GM19455 (cell line): ENCODE results near the gene BANP.
"Not testable (repeated sequence)": the region's sequence is repeated elsewhere in the genome, so short reads cannot be mapped to it uniquely, and the experiment has no call there.

Experiments
- ATAC-seq: cut with Tn5 transposase; IDR thresholded peaks from one replicate; pipeline ENCODE4 v1.9.1; 2021; ENCODE audit not compliant: unreplicated experiment

BANP gene

DNA sequence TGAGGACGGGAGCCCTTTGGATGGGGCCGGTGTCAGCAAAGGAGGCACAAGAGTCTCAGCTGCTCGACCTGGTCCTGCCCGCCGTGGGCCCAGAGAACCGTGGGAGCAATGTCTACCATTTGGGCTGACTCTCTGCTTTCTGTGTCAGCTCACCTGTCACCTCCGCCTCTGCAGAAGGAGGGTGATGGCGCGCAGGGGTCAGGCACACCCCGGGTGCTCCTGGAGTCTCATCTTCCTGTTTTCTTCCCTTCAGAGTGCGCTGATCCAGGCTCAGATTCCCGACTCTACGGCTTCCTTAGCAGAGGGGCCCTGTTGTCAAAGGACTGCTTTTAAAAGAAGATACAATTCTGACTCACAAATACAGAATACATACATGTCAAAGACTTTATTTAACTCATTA is 167.1 kb downstream of the BANP start:
- ATAC-seq: no peak

DNA sequence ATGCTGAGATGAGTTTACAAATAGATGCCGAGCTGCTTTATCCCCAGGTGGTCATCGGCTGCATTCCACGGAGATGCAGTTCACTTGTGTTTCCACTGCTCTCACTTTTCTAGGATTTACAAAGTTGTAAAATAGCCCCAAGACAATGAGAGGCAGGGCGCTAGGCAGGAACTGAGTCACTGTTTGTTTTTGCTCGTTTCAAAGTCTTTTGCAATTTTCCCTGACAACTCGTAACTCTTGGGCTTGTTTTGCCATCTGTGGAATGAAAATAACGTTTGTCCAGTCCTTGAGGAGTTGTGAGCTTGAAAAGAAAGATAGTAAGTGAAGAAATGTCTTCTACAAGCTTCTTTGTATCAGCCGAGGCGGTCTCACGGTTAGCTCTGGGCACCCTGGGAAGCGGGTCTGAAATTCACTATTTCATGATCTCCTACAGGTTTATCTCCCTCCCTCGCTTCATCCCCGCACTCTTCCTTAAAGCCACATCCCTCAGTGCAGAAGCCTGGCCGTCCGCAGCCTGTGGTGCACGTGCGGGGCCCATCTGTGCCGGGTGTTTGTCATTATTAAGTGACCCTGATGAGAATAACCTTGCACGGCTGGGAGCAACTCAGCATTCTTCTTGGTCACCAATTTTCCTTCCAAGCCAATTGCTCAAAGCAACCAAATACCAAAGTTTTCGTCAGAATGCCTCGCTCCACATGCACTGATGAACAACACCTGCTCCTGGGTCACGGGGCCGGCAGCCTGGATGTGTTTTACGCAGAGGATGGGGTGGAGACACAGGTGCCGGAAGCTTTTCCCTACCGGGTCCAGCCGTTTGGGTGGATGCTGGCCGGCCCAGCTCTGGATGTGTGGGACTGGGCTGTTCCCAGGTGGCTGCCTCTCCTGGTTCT is 167.9 kb downstream of the BANP start:
- not testable (repeated sequence) for ATAC-seq

DNA sequence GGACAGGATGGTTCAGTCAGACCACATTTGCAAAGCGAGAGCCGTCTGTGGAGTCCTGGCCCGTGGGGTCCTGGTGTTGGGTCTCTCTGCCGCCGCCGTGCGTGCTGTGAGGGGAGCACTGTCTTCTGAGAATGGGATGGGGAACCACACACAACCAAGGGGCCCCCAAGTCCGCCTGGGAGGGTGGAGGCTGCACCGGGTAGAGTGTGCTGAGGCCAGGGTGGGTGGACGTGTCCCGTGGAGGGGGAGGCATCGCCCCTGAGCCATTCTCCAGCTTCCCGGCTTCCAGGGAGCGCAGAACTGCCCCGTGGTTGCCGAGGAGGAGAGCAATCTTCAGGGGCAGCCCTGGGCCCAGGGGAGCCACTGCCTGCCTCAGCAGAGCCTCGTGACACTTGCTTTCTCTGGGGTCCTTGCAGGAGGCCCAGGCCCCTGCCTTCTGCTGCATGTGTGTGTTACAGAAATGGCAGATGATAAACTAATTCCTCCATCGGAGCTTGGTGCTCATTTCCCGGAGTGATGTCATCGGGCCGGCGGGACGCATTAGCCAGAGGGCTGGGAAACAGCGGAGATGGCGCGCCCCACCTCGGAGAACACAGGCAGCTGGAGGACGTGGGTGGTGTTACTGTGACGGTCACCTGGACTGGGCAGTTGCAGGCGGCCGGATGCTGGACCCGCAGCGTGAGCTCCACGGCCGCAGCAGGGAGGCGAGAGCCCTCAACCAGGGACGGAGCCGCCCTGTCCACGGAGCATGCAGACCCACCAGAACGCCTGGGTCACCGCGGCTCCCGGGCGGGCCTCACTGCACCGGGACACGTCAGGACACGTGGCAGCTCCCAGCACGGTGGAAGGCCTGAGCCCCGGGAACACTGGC is 168.9 kb downstream of the BANP start:
- not testable (repeated sequence) for ATAC-seq

DNA sequence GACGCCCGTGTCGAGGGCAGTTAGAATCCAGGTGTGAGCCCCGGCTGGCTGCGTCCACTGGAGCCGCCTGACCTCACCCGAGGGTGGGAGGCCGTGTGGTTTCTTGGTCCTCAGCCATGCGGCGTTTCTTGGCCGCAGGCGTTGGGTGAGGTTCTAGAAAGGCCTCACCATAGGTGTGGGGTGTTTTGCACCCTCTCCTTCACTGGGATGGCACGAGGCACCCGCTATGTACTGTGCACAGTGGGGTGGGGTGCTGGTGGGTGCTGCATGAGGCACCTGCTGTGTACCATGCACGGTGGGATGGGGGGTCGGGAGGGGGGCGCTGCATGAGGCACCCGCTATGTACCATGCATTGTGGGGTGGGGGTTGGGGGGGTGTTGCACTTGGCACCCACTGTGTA is 169.6 kb downstream of the BANP start:
- ATAC-seq: no peak

DNA sequence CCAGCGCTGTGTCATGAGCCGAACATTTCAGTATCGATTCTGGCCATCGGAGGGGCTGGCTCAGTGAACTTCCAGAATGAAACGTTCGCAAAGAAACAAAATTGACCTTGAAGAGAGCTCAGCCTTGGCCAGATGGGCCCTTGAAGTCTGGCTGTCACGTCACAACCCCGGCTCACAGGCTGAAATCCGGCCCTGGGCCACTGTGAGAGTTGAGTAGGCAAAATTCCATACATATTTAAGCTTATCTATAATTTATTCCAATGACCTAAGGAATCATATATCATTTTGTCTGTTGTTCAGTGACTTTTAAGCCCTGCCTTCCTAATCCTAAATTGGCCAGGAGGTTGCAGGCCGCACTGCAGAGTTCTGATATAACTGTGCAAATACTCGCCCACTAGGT is 170.2 kb downstream of the BANP start:
- ATAC-seq: not testable (repeated sequence)

DNA sequence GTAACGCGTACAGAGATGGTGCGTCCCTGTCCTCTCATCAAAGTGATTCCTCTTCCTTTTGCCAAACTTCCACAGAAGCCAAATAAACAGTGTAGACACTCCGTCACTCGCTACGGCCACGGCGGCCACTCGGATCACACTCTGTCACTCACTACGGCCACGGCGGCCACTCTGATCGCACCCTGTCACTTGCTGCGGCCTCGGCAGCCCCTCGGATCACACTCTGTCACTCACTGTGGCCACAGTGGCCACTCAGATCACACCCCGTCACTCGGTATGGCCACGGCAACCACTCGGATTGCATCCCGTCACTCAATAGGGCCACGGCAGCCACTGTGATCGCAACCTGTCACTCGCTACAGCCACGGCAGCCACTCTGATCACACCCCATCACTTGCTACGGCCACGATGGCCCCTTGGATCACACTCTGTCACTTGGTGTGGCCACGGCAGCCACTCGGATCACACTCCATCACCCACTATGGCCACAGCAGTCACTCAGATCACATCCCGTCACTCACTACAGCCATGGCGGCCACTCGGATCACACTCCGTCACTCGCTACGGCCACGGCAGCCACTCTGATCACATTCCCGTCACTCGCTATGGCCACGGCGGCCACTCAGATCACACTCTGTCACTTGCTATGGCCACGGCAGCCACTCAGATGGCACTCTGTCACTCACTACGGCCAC is 170.8 kb downstream of the BANP start:
- no peak for ATAC-seq
